Tibial nerve (tissue), 4 donors: ENCODE results near the gene SETD1A. TPM values are rescaled to one million over a fixed set of nuclear protein-coding genes. Genes with fewer than 3 reads are reported as not detected.

Experiments used
- DNase-seq, 2 donors: peaks; one replicate each; pipeline ENCODE4 v3.0.0-alpha.2; 2019; ENCODE audit warnings: low spot score in 2 of 2
- H3K27ac ChIP-seq, 4 donors: fragments of 200-600 bp; sonication (generic) in 3 of 4; one replicate each; pipeline ENCODE4 v1.5.1; 2017 to 2019; ENCODE audit warnings: mild to moderate bottlenecking in 1 of 4
- H3K27me3 ChIP-seq, 2 donors: fragments of 200-600 bp; sonication (generic) in 1 of 2; one replicate each; pipeline versions ENCODE4 v1.5.1 to v1.6.0; 2017 to 2019
- H3K36me3 ChIP-seq, 3 donors: fragments of 200-600 bp; sonication (generic); one replicate each; pipeline ENCODE4 v1.5.1; 2018 to 2019
- H3K4me1 ChIP-seq, 4 donors: fragments of 200-600 bp; sonication (generic) in 3 of 4; one replicate each; pipeline ENCODE4 v1.5.1; 2017 to 2019
- H3K4me3 ChIP-seq, 4 donors: fragments of 200-600 bp; sonication (generic) in 3 of 4; one replicate each; pipeline ENCODE4 v1.5.1; 2017 to 2019; ENCODE audit warnings: mild to moderate bottlenecking in 1 of 4, moderate library complexity in 1 of 4
- H3K9me3 ChIP-seq, 4 donors: fragments of 200-600 bp; sonication (generic) in 3 of 4; one replicate each; pipeline ENCODE4 v1.5.1; 2017 to 2019
- EP300 ChIP-seq, 2 donors: sonication (generic); formaldehyde crosslinking; IDR thresholded peaks; one replicate each; pipeline ENCODE4 v1.6.1; 2017; ENCODE audit warnings: antibody characterized with exemption in 2 of 2, mild to moderate bottlenecking in 1 of 2
- POLR2A ChIP-seq, 2 donors: fragments of 450-650 bp; IDR thresholded peaks; one replicate each; pipeline ENCODE4 v1.6.1; 2017; ENCODE audit warnings: antibody characterized with exemption in 2 of 2, mild to moderate bottlenecking in 2 of 2, moderate library complexity in 2 of 2
- WGBS, 2 donors: methylation state at CpG; one replicate each; pipeline ENCODE4 v1.1.5; 2018; 5-methylcytosine and 5-hydroxymethylcytosine counted together
- total RNA-seq, 4 donors: library from RNA; depleted of rRNA; stranded (reverse); fragments of >200 nt; gene quantifications; one replicate each; pipeline ENCODE4 v1.1.0, GENCODE V29; 2016
- TF ChIP-seq, protein P1 (sequence below), 5 experiments: fragments of 200-600 bp in 3 of 5; fragments of 450-650 bp in 2 of 5; sonication (generic) in 3 of 5; IDR thresholded peaks; one replicate each; pipeline ENCODE4 v1.5.1; 2016 to 2019; ENCODE audit warnings: antibody characterized with exemption in 5 of 5, mild to moderate bottlenecking in 3 of 5, moderate library complexity in 2 of 5

SETD1A gene
- total RNA-seq, 4 donors from 2014 or later: 7.9 to 17.1 (median 10.7) TPM

- H3K36me3 ChIP-seq: peaks cover 0 to 100% (median 33%) of the 10 kb centered on the region in 3 donors
- DNase-seq: no peak
- no peaks in the 10 kb centered on the region for H3K9me3 ChIP-seq
- no peak overlapping the region for H3K27ac ChIP-seq
- no peaks in the 10 kb centered on the region for H3K27me3 ChIP-seq
- TF ChIP-seq POLR2A (IDR thresholded peaks at IDR 0.05) (no peak), EP300 (IDR thresholded peaks at IDR 0.05) (no peak)
- TF ChIP-seq, protein P1, sequence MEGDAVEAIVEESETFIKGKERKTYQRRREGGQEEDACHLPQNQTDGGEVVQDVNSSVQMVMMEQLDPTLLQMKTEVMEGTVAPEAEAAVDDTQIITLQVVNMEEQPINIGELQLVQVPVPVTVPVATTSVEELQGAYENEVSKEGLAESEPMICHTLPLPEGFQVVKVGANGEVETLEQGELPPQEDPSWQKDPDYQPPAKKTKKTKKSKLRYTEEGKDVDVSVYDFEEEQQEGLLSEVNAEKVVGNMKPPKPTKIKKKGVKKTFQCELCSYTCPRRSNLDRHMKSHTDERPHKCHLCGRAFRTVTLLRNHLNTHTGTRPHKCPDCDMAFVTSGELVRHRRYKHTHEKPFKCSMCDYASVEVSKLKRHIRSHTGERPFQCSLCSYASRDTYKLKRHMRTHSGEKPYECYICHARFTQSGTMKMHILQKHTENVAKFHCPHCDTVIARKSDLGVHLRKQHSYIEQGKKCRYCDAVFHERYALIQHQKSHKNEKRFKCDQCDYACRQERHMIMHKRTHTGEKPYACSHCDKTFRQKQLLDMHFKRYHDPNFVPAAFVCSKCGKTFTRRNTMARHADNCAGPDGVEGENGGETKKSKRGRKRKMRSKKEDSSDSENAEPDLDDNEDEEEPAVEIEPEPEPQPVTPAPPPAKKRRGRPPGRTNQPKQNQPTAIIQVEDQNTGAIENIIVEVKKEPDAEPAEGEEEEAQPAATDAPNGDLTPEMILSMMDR (IDR thresholded peaks at IDR 0.05): no peak
- no peak overlapping the region for H3K4me3 ChIP-seq
- 86 to 93% methylated on average over 28 to 33 of the region's 33 CpGs for WGBS, 2 donors
- H3K4me1 ChIP-seq: peaks cover 0 to 6% (median 0%) of the 10 kb centered on the region in 4 donors
These were observed 7.1 kb downstream of the SETD1A start for GRCh38 chr16:30964574-30965226.

DNA sequence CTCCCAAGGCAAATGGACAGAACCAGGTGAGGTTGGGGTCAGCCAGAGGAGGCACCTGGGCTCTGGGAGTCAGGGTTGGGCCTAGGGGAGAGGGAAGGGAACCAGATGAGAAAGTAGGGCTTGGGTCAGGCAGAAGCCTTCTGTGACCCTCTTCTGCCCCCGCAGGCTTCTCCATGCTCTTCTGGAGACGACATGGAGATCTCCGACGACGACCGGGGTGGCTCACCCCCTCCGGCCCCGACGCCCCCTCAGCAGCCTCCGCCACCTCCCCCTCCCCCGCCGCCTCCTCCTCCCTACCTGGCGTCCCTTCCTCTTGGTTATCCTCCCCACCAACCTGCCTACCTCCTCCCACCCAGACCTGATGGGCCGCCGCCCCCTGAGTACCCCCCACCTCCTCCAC lies 7.9 kb downstream of the SETD1A start:
- H3K4me3 ChIP-seq: no peak overlapping the region
- 84 to 87% methylated on average over 15 of the region's 15 CpGs for WGBS, 2 donors
- H3K27ac ChIP-seq: no peak overlapping the region
- no peaks in the 10 kb centered on the region for H3K9me3 ChIP-seq
- TF ChIP-seq EP300 (IDR thresholded peaks at IDR 0.05) (no peak), POLR2A (IDR thresholded peaks at IDR 0.05) (no peak)
- TF ChIP-seq, protein P1 (IDR thresholded peaks at IDR 0.05): no peak
- peaks cover 0 to 100% (median 31%) of the 10 kb centered on the region in 3 donors for H3K36me3 ChIP-seq
- H3K27me3 ChIP-seq: no peaks in the 10 kb centered on the region
- no peak for DNase-seq
- no peaks in the 10 kb centered on the region for H3K4me1 ChIP-seq

- Histone ChIP-seq H3K27me3 (no peaks in the 10 kb centered on the region), H3K36me3 (peaks cover 0 to 100% (median 36%) of the 10 kb centered on the region in 3 donors), H3K4me3 (no peak overlapping the region), H3K4me1 (no peaks in the 10 kb centered on the region), H3K27ac (no peak overlapping the region), H3K9me3 (no peaks in the 10 kb centered on the region)
- no peak for TF ChIP-seq POLR2A (IDR thresholded peaks at IDR 0.05)
- TF ChIP-seq, protein P1 (IDR thresholded peaks at IDR 0.05): no peak
- no peak for TF ChIP-seq EP300 (IDR thresholded peaks at IDR 0.05)
- 93 to 94% methylated on average over 16 to 17 of the region's 19 CpGs for WGBS, 2 donors
- DNase-seq: no peak
These were observed 8.6 kb downstream of the SETD1A start for GRCh38 chr16:30966033-30966619.

DNA sequence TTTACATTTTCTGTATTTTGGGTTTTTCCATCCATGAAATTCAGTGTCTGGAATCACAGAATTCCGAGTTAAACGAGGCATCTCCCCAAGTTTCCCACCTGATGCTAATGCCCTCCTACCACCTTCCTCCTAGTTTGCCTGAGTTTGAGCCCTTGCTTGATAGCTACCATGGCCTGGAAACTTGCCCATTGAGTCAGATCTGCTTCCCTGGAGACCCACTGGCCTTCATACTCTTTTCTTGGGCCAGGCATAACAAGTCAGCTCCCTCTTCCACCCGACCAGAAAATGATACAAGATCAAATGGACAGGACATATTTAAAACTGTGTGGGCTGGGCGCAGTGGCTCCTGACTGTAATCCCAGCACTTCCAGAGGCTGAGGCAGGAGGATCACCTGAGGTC lies 10.2 kb downstream of the SETD1A start:
- Histone ChIP-seq H3K27ac (no peak overlapping the region), H3K27me3 (no peaks in the 10 kb centered on the region), H3K36me3 (peaks cover 0 to 100% (median 51%) of the 10 kb centered on the region in 3 donors), H3K4me3 (no peak overlapping the region), H3K9me3 (no peaks in the 10 kb centered on the region), H3K4me1 (no peaks in the 10 kb centered on the region)
- no peak for DNase-seq
- WGBS, 2 donors: 89 to 90% methylated on average over 4 of the region's 4 CpGs
- TF ChIP-seq EP300 (IDR thresholded peaks at IDR 0.05) (no peak), POLR2A (IDR thresholded peaks at IDR 0.05) (no peak)
- TF ChIP-seq, protein P1 (IDR thresholded peaks at IDR 0.05): no peak

DNA sequence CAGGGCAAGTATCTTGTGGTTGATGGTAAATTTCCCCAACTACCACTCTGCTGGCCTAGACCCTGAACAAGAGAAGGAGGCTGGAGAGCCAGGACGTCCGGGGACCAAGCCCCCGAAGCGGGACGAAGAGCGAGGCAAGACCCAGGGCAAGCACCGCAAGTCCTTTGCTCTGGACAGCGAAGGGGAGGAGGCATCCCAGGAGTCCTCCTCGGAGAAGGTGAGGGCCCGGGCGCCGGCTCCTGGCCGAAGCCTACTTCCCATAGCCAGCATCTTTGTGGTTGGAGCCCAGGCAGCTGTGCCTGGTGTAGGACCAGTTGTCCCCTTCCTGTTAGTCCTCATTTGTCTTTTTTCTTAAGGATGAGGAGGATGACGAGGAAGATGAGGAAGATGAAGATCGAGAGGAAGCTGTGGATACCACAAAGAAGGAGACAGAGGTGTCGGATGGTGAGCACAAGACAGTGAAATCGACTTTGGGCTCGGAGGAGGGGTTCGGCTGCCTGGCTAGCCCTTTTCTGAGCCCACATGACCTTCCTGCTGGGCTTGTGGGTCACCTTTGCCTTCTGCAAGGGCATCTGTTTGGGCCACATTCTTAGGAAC lies 11.8 kb downstream of the SETD1A start:
- Histone ChIP-seq H3K36me3 (peaks cover 3 to 100% (median 47%) of the 10 kb centered on the region in 3 donors), H3K27me3 (no peaks in the 10 kb centered on the region), H3K4me3 (no peak overlapping the region), H3K27ac (no peak overlapping the region), H3K9me3 (no peaks in the 10 kb centered on the region), H3K4me1 (no peaks in the 10 kb centered on the region)
- WGBS, 2 donors: 91 to 92% methylated on average over 19 of the region's 19 CpGs
- DNase-seq: no peak
- TF ChIP-seq, protein P1 (IDR thresholded peaks at IDR 0.05): no peak
- TF ChIP-seq POLR2A (IDR thresholded peaks at IDR 0.05) (no peak), EP300 (IDR thresholded peaks at IDR 0.05) (no peak)
